PC-3 (cell line): Measurements from ENCODE around the gene UGT1A10. TPM values are rescaled to one million over a fixed set of nuclear protein-coding genes. Genes with fewer than 3 reads are reported as not detected.

Experiments used
- ATAC-seq: fragments of 200-7000 bp; cut with Tn5 transposase; 2 replicates; pipeline ENCODE4 v1.9.1; 2020; ENCODE audit warnings: mild to moderate bottlenecking, moderate library complexity
- BruUV-seq: library from RNA; stranded (reverse); fragments of 400-500 nt; replicated peaks from 2 replicates; lab custom pipeline; 2021; lab: Mats Ljungman, UMichigan
- CTCF ChIA-PET: fragments of 300-600 bp; sonication (Branson Sonifier 250); formaldehyde crosslinking; loops from one replicate; lab custom pipeline; 2022; ENCODE audit warnings: antibody characterized with exemption; lab: Charles Lee
- POLR2A ChIA-PET: fragments of 300-600 bp; sonication (Branson Sonifier 250); formaldehyde crosslinking; loops from one replicate; lab custom pipeline; 2022; ENCODE audit warnings: antibody characterized with exemption; ENCODE audit not compliant: unreplicated experiment; lab: Charles Lee
- DNase-seq: peaks from one replicate; pipeline ENCODE4 v3.0.0-alpha.2; 2015
- H2AFZ ChIP-seq: fragments of 300-600 bp; sonication (generic); 2 replicates; pipeline ENCODE4 v1.6.0; 2016; ENCODE audit warnings: antibody characterized with exemption, low read length
- H3F3A ChIP-seq: fragments of 300-600 bp; sonication (generic); one replicate; pipeline ENCODE4 v1.6.0; 2017; ENCODE audit warnings: antibody characterized with exemption, low read length, control low read depth, mild to moderate bottlenecking; ENCODE audit not compliant: unreplicated experiment
- H3K27ac ChIP-seq: fragments of 300-600 bp; sonication (generic); 2 replicates; pipeline ENCODE4 v1.5.1; 2016; ENCODE audit warnings: mild to moderate bottlenecking, low read length
- H3K27me3 ChIP-seq: fragments of 300-600 bp; sonication (generic); 2 replicates; pipeline ENCODE4 v1.6.1; 2016; ENCODE audit warnings: low read length, mixed read lengths
- H3K36me3 ChIP-seq: fragments of 300-600 bp; sonication (generic); 2 replicates; pipeline ENCODE4 v1.6.1; 2016; ENCODE audit warnings: low read depth, mixed run types, low read length, mixed read lengths
- H3K4me1 ChIP-seq: fragments of 300-600 bp; sonication (generic); 2 replicates; pipeline ENCODE4 v1.5.1; 2016; ENCODE audit warnings: low read length; ENCODE audit not compliant: insufficient read depth
- H3K4me2 ChIP-seq: fragments of 300-600 bp; sonication (generic); 2 replicates; pipeline ENCODE4 v1.6.0; 2016; ENCODE audit warnings: low read length
- H3K4me3 ChIP-seq: fragments of 300-600 bp; sonication (generic); 2 replicates; pipeline ENCODE4 v1.5.1; 2016; ENCODE audit warnings: mild to moderate bottlenecking, low read length, mixed read lengths
- H3K79me2 ChIP-seq: fragments of 300-600 bp; sonication (generic); 2 replicates; pipeline ENCODE4 v1.6.1; 2017; ENCODE audit warnings: low read length, mixed read lengths
- H3K9ac ChIP-seq: fragments of 300-600 bp; sonication (generic); 2 replicates; pipeline ENCODE4 v1.6.0; 2016; ENCODE audit warnings: mild to moderate bottlenecking, low read length
- H3K9me2 ChIP-seq: fragments of 300-600 bp; sonication (generic); replicated peaks from 2 replicates; pipeline ENCODE4 v1.6.1; 2016; ENCODE audit warnings: mixed run types, low read length, mixed read lengths
- H3K9me3 ChIP-seq: fragments of 300-600 bp; sonication (generic); 2 replicates; pipeline ENCODE4 v1.6.1; 2016; ENCODE audit warnings: low read length, mixed read lengths
- H4K20me1 ChIP-seq: fragments of 300-600 bp; sonication (generic); 2 replicates; pipeline ENCODE4 v1.6.1; 2016; ENCODE audit warnings: low read length, mixed read lengths
- CTCF ChIP-seq: fragments of 300-600 bp; sonication (generic); conservative IDR thresholded peaks from 2 replicates; pipeline ENCODE4 v1.5.1; 2017; ENCODE audit warnings: antibody characterized with exemption, low read depth, mild to moderate bottlenecking, low read length
- EZH2 ChIP-seq: fragments of 300-600 bp; sonication (generic); IDR thresholded peaks from one replicate; pipeline ENCODE4 v1.6.1; 2017; ENCODE audit warnings: antibody characterized with exemption, mild to moderate bottlenecking, low read length; ENCODE audit not compliant: unreplicated experiment
- EZH2phosphoT487 ChIP-seq: fragments of 300-600 bp; sonication (generic); IDR thresholded peaks from 2 replicates; pipeline ENCODE4 v1.6.1; 2018; ENCODE audit warnings: mild to moderate bottlenecking, antibody characterized with exemption, low read length, borderline replicate concordance
- intact Hi-C: fragments of 100-400 bp; cut with micrococcal nuclease; formaldehyde crosslinking; loops from 2 replicates; pipeline ENCODE4 v1.9.0; 2023
- total RNA-seq: library from RNA; depleted of rRNA; stranded (reverse); fragments of >200 nt; gene quantifications from 2 replicates; pipeline ENCODE4 v1.2.3, GENCODE V29; 2014

UGT1A10 gene
- total RNA-seq, 1 experiment from 2014 or later: not detected

GRCh38 chr2:233798335-233799086 is 162.3 kb downstream of the UGT1A10 start:
- POLR2A ChIA-PET: no interaction called here
- BruUV-seq: no TSS peak
- Histone ChIP-seq H3K4me1 (peaks cover 5% of the 10 kb centered on the region; the same call in 1 of the 2 replicates), H3K79me2 (no peaks in the 10 kb centered on the region), H2AFZ (no peak overlapping the region), H3K9ac (no peak overlapping the region), H3K4me3 (no peak overlapping the region), H3K9me2 (no peaks in the 10 kb centered on the region), H3K27ac (no peak overlapping the region), H3K36me3 (no peaks in the 10 kb centered on the region), H3F3A (no peaks in the 10 kb centered on the region), H4K20me1 (no peaks in the 10 kb centered on the region), H3K4me2 (no peak overlapping the region), H3K27me3 (no peaks in the 10 kb centered on the region), H3K9me3 (no peaks in the 10 kb centered on the region)
- DNase-seq (no peak), ATAC-seq (no peak)
- CTCF ChIA-PET: no interaction called here
- TF ChIP-seq CTCF: no peak
- no peak for TF ChIP-seq EZH2phosphoT487
- no peak for TF ChIP-seq EZH2
- intact Hi-C loops: no loop called here

DNA sequence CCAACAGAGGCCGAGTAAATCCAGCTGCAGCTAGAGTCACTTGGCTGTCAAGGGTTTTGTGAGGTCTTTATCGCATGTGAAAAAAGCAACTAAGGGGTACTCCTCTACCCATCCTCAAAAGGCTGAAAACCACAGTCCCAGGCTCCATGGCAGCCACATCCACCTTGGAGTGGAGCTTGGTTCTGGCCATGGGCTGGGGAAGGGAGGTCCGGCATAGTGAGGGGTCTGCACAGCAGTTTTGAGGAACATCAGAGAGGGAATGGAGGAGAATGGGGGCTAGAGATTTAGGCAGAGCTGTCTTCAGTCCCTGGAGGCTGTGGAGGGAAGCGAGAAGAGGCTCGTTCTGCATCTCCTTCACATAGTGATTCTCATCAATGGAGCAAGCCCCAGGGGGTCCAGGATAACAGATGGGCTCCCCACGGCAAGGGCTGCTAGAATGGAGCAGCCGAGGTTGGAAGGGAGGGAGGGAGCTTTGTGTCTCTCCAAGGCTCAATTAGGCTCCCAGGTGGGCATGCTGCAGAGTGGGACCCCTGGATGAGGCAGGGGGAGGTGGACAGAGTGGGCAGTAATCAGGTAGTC is 162.9 kb downstream of the UGT1A10 start:
- no peak overlapping the region for H3K27ac ChIP-seq
- H3K79me2 ChIP-seq: no peaks in the 10 kb centered on the region
- POLR2A ChIA-PET: no interaction called here
- DNase-seq: no peak
- no peaks in the 10 kb centered on the region for H4K20me1 ChIP-seq
- no peak for ATAC-seq
- CTCF ChIA-PET: no interaction called here
- BruUV-seq: no TSS peak
- no peaks in the 10 kb centered on the region for H3K27me3 ChIP-seq
- no peak overlapping the region for H3K4me3 ChIP-seq
- intact Hi-C loops: no loop called here
- H3K4me1 ChIP-seq: peaks cover 5% of the 10 kb centered on the region; the same call in 1 of the 2 replicates
- H2AFZ ChIP-seq: no peak overlapping the region
- no peaks in the 10 kb centered on the region for H3K9me2 ChIP-seq
- H3K9me3 ChIP-seq: no peaks in the 10 kb centered on the region
- TF ChIP-seq EZH2: no peak
- TF ChIP-seq EZH2phosphoT487: no peak
- no peak for TF ChIP-seq CTCF
- no peak overlapping the region for H3K9ac ChIP-seq
- no peak overlapping the region for H3K4me2 ChIP-seq
- no peaks in the 10 kb centered on the region for H3F3A ChIP-seq
- no peaks in the 10 kb centered on the region for H3K36me3 ChIP-seq

DNA sequence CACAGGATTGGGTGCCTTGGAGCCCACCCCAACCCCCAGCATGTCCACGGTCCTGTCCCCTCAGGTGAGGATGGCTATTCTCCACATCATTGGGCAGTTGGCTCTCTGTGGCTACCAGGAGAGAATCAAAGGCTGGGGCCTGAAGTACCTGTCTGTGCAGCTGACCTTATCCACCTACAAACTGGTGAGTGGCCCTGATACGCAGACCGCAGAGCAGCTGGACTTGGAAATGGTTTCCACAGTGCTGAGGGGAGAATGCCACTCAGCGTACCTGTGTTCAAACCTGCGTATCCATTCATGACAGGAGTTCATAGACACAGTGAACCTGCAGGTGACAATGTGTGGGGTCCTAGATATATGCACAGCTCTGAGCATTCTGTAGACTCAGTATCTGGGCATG is 163.5 kb downstream of the UGT1A10 start:
- intact Hi-C loops: no loop called here
- ChIA-PET POLR2A (no interaction called here), CTCF (no interaction called here)
- BruUV-seq: no TSS peak
- Histone ChIP-seq H3K9me2 (no peaks in the 10 kb centered on the region), H3K4me3 (no peak overlapping the region), H3K27ac (no peak overlapping the region), H3K36me3 (no peaks in the 10 kb centered on the region), H3K27me3 (no peaks in the 10 kb centered on the region), H3K4me1 (peaks cover 5% of the 10 kb centered on the region; the same call in 1 of the 2 replicates), H3K4me2 (no peak overlapping the region), H3K9me3 (no peaks in the 10 kb centered on the region), H3K79me2 (no peaks in the 10 kb centered on the region), H3F3A (no peaks in the 10 kb centered on the region), H4K20me1 (no peaks in the 10 kb centered on the region), H3K9ac (no peak overlapping the region), H2AFZ (no peak overlapping the region)
- DNase-seq (no peak), ATAC-seq (no peak)
- no peak for TF ChIP-seq CTCF
- no peak for TF ChIP-seq EZH2
- no peak for TF ChIP-seq EZH2phosphoT487
